Gastroesophageal sphincter (tissue), 3 donors: ENCODE measurements around the gene AP2M1.

Experiments used
- CTCF ChIP-seq, 4 experiments: fragments of 200-600 bp in 2 of 4; fragments of 450-650 bp in 2 of 4; sonication (generic) in 1 of 4; IDR thresholded peaks; one replicate each; pipeline ENCODE4 v1.5.1; 2017 to 2019; ENCODE audit warnings: antibody characterized with exemption in 4 of 4, mild to moderate bottlenecking in 2 of 4, moderate library complexity in 2 of 4
- POLR2A ChIP-seq, 2 donors: fragments of 450-650 bp; IDR thresholded peaks; one replicate each; pipeline ENCODE4 v1.6.1; 2017; ENCODE audit warnings: antibody characterized with exemption in 2 of 2, mild to moderate bottlenecking in 2 of 2, moderate library complexity in 1 of 2

- TF ChIP-seq POLR2A (IDR thresholded peaks at IDR 0.05) (no peak), CTCF (IDR thresholded peaks at IDR 0.05) (no peak)
These were observed 3.2 kb downstream of the AP2M1 start for GRCh38 chr3:184177767-184178306.
